AG10803 (cell line): ENCODE measurements around the gene ATP6V0A1.
"Not testable (repeated sequence)": the region's sequence is repeated elsewhere in the genome, so short reads cannot be mapped to it uniquely, and the experiment has no call there.

ENCODE experiments used
- DNase-seq: peaks from one replicate; pipeline ENCODE4 v3.0.0; 2010; ENCODE audit warnings: low read depth
- H3K4me3 ChIP-seq: 2 replicates; pipeline ENCODE4 v1.5.1; 2011; ENCODE audit warnings: mild to moderate bottlenecking, low read length, control low read depth
- TF ChIP-seq, protein P1 (sequence below): conservative IDR thresholded peaks from 2 replicates; pipeline ENCODE4 v1.5.1; 2011; ENCODE audit warnings: mild to moderate bottlenecking, low read length, control low read depth, inconsistent platforms

The ATP6V0A1 gene

DNA sequence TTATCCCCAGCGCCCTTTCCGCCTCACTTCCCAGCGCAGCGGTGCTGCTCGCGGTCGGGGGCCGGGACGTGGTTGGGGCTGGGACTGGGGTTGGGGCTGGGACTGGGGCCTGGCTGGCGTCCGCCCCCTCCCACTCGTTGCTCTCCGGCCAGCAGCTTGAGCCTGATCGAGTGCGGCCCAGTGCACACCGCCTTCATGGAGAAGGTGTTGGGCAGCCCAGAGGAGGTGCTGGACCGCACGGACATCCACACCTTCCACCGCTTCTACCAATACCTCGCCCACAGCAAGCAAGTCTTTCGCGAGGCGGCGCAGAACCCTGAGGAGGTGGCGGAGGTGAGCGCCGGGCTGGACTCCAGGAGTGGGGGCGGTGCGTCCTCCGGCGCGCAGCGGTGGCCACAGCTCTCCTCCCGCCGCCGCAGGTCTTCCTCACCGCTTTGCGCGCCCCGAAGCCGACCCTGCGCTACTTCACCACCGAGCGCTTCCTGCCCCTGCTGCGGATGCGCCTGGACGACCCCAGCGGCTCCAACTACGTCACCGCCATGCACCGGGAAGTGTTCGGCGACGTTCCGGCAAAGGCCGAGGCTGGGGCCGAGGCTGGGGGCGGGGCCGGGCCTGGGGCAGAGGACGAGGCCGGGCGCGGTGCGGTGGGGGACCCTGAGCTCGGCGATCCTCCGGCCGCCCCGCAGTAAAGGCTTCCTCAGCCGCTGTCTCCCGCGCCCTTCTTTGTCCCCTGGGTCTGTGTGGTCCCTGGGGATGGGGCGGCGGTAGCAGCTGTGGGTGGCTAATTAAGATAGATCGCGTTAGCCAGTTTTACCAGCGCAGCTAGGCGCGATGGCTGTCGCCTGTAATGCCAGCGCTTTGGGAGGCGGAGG is 95.8 kb downstream of the ATP6V0A1 start:
- DNase-seq = peak; percentile 63
- peak overlapping the region; percentile 91 for H3K4me3 ChIP-seq
- TF ChIP-seq, protein P1, sequence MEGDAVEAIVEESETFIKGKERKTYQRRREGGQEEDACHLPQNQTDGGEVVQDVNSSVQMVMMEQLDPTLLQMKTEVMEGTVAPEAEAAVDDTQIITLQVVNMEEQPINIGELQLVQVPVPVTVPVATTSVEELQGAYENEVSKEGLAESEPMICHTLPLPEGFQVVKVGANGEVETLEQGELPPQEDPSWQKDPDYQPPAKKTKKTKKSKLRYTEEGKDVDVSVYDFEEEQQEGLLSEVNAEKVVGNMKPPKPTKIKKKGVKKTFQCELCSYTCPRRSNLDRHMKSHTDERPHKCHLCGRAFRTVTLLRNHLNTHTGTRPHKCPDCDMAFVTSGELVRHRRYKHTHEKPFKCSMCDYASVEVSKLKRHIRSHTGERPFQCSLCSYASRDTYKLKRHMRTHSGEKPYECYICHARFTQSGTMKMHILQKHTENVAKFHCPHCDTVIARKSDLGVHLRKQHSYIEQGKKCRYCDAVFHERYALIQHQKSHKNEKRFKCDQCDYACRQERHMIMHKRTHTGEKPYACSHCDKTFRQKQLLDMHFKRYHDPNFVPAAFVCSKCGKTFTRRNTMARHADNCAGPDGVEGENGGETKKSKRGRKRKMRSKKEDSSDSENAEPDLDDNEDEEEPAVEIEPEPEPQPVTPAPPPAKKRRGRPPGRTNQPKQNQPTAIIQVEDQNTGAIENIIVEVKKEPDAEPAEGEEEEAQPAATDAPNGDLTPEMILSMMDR = no peak

DNA sequence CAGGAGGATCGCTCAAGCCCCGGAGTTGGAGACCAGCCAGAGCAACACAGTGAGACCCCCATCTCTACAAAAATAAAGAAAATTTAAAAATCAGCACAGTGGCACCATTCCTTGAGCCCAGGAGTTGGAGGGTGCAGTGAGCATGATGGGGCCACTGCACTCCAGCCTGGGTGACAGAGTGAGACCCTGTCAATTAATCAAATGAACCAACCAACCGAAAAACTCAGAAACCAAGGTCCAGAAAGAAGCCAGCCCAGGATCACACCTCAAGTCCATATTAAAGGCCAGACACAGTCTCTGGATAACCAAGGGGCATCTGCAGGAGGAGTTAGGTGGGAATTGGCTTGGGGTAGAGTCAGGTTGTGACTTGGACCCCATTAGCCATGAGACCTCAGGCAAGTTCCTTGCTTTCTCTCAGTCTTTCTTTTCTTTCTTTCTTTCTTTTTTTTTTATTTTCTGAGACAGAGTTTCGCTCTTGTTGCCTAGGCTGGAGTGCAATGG is 96.5 kb downstream of the ATP6V0A1 start:
- no peak for DNase-seq
- H3K4me3 ChIP-seq = peak overlapping the region; percentile 91

DNA sequence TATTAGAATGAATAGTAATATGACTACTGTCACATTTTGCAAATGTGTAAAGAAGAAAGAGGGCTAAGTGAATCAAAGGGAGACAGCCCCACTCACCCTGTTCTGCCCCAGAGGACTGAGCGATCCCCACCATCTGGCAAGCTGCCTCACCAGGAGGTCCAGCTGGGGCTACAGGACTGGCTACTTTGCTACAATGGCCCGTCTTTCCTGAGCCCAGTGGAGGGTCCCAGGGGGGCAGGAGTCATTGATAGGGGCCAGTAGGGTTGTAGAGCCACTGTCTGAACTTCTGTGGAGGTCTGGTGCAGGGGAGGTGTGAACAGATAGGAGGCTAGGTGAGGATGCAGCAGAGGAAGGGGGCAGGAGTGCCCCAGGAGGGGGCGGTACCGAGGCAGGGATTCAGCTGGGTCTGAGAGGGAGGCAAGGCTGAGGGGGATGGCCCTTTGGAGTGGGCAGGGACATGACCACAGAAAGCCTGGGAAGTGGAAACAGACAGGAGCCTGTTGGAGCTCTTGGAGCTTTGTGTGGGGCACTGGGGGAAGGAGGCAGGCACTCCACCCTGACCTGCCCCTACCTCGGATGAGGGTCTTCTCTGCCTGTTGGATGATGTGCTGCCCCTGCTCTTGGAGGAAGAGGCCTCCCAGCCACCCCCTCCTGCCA is 97.4 kb downstream of the ATP6V0A1 start:
- not testable (repeated sequence) for H3K4me3 ChIP-seq, DNase-seq
- TF ChIP-seq, protein P1 = 0 out of 2 replicates have a peak, but pooled peaks have one; percentile 14

More for the DNA sequence above, 96.5 kb downstream of the ATP6V0A1 start:
- TF ChIP-seq, protein P1 = no peak

DNA sequence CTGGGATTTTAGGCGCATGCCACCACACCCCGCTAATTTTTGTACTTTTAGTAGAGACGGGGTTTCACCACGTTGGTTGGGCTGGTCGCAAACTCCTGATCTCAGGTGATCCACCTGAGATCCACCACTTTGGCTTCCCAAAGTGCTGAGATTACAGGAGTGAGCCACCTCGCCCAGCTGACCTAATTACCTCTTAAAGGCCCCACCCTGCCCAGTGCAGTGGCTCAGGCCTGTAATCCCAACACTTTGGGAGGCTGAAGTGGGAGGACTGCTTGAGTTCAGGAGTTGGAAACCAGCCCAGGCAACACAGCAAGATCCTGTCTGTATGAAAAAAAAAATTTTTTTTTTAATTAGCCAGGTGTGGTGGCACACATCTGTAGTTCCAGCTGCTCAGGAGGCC is 100.4 kb downstream of the ATP6V0A1 start:
- no peak overlapping the region for H3K4me3 ChIP-seq
- TF ChIP-seq, protein P1 = no peak
- DNase-seq = no peak

DNA sequence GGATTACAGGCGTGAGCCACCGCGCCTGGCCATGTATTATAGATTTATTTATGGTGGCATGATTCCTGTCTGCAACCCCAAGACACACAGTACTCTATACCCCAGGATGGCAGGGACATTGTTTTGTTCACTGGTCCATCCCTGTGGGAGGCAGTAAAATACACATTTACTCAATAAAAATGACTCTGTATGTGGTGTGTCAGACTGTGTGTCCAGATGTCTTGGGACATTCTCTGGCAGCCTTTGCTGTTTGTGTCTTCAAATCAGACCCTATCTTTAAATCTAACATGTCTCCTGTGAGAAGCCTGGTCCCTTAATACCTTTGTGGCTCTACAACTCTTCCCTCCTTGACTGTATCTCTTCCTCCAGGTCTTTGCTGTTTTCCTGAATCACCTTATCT is 101.6 kb downstream of the ATP6V0A1 start:
- TF ChIP-seq, protein P1 = no peak
- DNase-seq = no peak
- no peak overlapping the region for H3K4me3 ChIP-seq

DNA sequence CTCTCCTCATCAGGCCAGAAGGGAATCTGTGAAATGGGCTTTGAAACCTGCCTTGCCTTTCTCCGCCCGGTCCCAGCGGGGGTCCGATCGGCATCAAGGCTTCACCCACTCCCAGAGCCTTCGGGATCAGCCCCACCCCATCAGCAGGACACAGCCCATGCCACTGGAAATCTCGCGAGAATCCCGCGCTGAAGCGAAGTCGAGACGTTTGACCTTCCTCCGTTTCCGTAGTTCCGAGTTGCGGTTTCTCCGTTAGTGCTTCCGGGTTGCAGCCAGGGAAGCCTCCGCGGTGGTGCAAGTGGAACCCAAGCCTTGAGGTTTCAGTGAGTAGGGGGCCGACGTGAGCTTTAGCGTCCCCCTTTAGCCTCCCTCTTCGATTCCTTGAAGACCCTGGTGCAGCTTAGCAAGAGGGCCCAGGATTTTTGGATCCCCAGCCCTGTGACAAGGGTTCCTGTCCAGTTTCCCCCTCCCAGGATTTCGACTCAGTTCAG is 103.3 kb downstream of the ATP6V0A1 start, which contains the start of gene COASY:
Gene COASY (plus strand): TSS at position 252 of the 491 bp plus-strand sequence. CDS start 475 bp downstream, outside the sequence.
- H3K4me3 ChIP-seq = peak within 1 kb of the TSS; percentile 95
- peak; percentile 97 for DNase-seq
- TF ChIP-seq, protein P1 = no peak
